GM21423 (cell line): ENCODE results near the gene SHROOM2.

Experiments used
- ATAC-seq: cut with Tn5 transposase; IDR thresholded peaks from one replicate; pipeline ENCODE4 v1.9.1; 2021; ENCODE audit warnings: mild to moderate bottlenecking, moderate library complexity; ENCODE audit not compliant: unreplicated experiment

Gene SHROOM2

DNA sequence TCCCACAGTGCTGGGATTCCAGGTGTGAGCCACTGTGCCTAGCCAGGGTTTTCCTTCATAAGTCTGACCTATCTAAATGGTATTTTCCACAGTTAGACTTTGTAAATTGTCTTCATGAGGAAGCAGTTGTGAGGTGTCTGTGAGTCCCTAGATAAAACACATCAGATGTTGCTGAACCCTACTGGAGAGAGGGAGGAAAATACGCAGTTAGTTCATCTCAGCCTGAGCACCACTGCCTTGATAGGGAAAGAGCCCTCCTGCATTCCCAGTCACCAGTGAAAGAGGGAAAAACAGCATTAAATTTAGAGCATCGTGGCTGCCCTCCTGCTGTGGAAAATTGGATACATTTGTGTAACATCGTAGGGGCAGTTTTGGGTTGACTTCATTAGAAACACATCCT, 149.2 kb downstream of the SHROOM2 start:
- ATAC-seq, result no peak

GRCh38 chrX:9937761-9938160, 151.5 kb downstream of the SHROOM2 start:
- ATAC-seq, result no peak

GRCh38 chrX:9938516-9938915, 152.3 kb downstream of the SHROOM2 start:
- no peak for ATAC-seq

DNA sequence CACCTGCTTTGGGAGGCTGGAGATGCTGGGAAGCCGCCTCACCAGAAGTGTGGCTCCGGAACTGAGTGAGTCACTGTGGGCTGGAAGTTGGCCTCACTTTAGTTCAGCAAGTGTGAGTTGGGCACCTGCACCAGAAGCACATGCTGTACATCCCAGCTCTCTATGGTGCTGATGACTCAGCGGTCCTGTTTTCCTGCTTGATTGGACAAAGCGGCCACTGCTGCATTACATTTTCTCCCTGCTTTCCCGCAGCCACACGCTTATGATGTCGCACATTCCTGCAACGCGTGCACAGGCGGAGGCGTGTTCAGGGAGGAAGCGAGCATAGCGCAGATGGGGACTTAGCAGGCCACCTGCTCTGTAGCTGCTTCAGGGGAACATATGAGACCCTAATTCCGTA, 154.2 kb downstream of the SHROOM2 start:
- ATAC-seq, result no peak

- peak; percentile 79 for ATAC-seq
Observed at GRCh38 chrX:9942086-9942485, 155.9 kb downstream of the SHROOM2 start.

DNA sequence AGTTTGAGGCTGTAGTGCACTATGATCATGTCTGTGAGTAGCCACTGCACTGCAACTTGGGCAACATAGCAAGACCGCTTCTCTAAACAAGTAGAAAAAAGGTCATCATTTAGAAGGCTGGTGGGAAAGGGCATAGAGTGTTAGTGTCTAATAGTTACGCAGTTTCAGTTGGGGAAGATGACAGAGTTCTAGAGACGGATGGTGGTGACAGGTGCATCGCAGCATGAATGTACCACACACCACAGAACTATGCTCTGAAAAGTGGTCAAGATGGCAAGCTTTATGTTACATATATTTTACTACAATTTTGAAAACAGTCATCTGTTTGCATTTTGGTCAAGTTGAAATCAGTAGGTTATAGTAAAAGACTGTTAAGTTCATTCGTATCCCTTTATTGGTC, 157.2 kb downstream of the SHROOM2 start:
- peak; percentile 54 for ATAC-seq

DNA sequence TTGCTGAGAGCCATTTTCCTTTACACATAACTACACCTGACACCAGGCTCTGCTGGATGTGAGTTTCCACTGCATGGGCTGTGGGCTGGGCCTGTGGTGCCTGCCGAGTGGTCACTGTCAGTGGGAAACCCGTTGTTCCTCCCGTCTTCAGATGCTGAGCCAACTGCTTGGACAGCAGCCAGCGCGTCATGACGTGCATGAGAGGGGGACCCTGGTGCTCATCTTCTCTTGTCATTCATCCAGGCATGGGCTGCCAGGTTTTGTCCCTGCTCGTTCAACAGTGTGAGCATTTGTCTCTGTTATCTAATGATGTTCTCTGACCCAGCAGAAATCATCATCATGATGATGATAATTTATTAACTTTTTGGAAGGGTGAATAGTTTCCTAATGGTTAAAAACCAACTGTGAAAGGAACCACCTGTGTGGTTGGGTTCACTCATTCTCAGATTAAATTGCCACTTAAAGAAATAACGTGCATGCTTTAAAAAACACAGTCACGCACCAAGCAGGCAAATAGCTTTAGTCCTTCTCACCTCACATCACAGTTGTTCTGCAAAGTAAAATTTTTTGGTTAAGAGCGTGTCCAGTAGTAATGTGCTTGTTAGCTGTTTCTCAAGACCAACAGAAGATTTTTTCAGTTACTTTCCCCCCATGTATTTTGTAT, 161.0 kb downstream of the SHROOM2 start:
- ATAC-seq, result no peak

DNA sequence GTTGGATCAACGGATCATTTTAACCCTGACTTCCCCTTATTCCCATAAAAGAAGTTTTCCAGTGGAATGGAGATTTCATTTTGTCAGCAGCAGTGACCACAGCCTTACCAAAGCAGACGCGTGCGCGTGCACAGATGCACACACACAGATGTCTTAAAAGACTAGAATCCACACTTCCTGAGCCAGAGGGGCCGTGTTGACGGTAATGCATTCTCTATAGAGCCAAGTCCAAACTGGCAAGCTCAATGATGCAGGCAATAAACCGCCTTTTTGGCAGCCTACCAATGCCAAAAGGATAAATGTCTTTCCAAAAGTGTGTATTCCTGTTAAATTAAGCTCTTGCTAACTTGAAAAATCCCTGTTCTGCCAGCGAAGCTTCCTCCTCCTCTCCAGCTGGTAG, 162.2 kb downstream of the SHROOM2 start:
- no peak for ATAC-seq

- no peak for ATAC-seq
Observed at GRCh38 chrX:9952300-9952699, 166.1 kb downstream of the SHROOM2 start.

DNA sequence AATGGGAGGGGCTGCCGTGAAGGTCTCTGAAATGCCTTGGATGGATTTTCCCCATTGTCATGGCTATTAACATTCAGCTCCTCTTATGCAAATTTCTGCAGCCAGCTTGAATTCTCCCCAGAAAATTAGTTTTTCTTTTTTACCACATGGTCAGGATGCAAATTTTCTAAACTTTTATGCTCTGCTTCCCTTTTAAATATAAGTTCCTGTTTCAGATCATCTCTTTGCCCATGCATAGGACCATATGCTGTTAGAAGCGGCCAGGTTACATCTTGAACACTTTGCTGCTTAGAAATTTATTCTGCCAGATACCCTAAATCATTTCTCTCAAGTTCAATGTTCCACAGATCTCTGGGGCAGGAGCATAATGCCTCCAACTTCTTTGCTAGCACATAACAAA, 167.2 kb downstream of the SHROOM2 start:
- no peak for ATAC-seq

GRCh38 chrX:9955506-9955905, 169.3 kb downstream of the SHROOM2 start:
- ATAC-seq, result no peak

DNA sequence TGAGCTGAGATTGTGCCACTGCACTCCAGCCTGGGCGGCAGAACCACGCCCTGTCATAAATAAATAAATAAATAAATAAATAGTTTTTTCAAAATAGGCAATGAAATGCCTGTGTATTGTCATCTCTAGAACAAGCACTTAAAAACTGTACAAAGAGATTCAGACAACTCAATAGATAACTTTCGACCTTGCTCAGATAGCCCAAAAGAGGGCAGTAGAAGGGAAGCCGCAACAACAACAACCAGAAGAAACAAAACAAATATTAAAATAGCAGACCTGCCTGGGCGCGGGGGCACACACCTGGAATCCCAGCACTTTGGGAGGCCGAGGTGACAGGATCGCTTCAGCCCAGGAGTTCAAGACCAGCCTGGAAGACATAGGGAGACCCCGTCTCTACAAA, 171.5 kb downstream of the SHROOM2 start:
- ATAC-seq, result no peak

DNA sequence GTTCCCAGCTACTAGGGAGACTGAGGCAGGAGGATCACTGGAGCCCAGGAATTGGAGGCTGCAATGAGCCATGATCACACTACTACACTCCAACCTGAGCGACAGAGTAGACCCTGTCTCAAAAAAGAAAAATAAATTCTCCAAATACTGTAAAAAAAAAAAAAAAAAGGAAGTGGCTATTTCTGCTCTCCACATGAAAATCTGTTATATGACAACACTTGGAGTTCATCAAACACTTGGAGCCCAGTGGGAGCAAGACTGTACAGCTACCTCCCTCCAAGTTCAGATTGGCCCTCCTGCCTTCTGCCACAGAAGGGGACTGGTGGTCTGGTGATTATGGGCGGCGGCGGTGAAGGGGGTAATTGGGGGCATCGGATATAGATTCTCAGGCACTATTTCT, 172.0 kb downstream of the SHROOM2 start:
- ATAC-seq, result no peak

- ATAC-seq, result no peak
Observed at GRCh38 chrX:9961750-9962149, 175.5 kb downstream of the SHROOM2 start.

DNA sequence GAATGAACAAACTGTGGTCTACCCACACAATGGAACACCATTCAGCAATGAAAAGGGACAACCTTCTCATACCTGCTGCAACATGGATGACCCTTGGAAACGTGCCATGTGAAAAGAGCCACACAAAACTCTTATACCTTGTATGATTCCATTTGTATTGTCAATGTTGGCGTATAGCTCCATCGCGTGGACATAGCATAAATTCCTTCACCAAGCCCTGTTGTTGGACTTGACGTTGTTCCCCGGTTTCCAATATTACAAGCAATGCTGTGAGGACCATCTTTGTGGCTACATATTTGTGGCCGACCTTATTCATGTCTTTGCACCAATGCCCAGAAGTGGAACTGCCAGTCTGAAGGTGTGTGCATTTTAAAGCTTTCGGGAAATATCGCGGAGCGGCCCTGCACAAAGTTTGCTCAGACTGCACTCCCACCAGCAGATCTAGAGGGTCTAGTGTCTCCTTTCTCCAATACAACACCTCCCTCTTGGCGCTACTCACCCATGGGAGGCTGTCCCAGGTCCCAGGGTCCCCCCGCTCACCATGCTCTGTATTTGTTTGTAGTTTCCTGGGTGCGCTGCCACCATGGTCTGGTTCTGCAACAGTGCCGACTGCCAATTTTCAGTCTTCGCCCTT, 180.7 kb downstream of the SHROOM2 start, which contains the start of gene CLDN34:
TSS of gene CLDN34 (plus strand) at position 584 of the 634 bp plus-strand sequence. CDS start at position 584, 0 bp downstream.
- no peak for ATAC-seq

GRCh38 chrX:9977635-9978034, 191.4 kb downstream of the SHROOM2 start:
- no peak for ATAC-seq

DNA sequence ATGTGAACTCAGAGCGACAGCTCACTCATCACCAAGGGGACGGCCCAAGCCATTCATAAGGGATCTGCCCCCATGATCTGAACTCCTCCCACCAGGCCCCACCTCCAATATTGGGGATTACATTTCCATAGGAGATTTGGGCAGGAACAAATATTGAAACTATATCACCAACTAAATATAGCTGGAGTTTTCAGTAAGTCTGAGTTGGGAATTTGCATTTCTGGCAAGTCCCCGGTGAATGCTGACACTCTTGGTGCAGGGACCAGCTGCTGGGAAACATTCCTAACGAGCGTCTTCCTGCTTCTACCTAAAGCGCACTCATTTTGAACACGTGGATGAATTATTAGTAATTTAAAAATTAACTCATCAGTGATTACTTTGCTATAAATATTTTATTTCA, 194.2 kb downstream of the SHROOM2 start:
- ATAC-seq, result no peak

GRCh38 chrX:9980927-9981326, 194.7 kb downstream of the SHROOM2 start:
- ATAC-seq, result no peak

DNA sequence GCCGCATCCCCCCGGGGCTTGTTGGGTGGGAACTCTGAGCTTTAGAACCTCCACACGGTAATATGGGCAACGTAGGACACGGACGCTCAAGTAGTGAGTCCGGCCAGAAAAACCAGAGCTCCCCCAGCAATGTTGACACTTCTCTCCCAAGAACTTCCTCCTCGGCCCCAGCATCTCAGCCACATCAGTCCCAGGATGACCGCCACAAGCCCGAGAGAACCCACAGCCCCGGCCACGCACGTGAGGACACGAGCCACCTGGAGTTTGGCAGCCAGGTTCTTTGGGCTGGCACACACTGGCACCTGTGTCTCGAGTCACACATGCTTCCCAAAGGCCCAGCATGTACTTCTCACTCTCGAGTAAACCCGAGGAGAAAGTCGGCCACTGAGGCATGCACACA, 197.2 kb downstream of the SHROOM2 start:
- no peak for ATAC-seq

- ATAC-seq, result no peak
Observed at GRCh38 chrX:9983846-9984245, 197.6 kb downstream of the SHROOM2 start.

- no peak for ATAC-seq
Observed at GRCh38 chrX:9988762-9989161, 202.5 kb downstream of the SHROOM2 start.

- no peak for ATAC-seq
Observed at GRCh38 chrX:9992061-9992460, 205.8 kb downstream of the SHROOM2 start.

DNA sequence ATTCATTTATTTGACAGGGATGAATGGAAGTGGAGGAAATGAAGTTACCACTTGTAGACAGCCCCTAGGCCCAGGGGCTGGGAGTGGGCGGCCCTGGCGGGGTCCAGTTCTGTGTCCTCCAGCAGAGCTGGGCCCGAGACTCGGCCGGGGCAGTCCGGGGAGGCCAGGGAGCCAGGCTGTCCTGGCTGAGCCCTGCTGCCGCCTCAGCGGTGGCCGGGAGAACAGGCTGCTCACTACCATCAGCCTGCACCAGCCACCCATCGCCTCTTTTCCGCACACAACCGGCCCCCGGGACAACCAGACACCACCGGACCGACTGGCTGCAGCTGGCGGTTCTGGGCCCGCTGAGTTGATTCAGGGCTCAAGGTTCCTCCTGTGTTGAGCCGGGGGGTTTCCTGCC, 206.5 kb downstream of the SHROOM2 start:
- ATAC-seq, result no peak
